HFFc6 (cell line): Measurements from ENCODE around the gene ACTG1. TPM values are rescaled to one million over a fixed set of nuclear protein-coding genes. Genes with fewer than 3 reads are reported as not detected.
A peak's percentile ranks its signal among the peaks of the same experiment; 100 is the strongest.

Source experiments
- DNase-seq: peaks from one replicate; pipeline ENCODE4 v3.0.0-alpha.2; 2018
- H3K27ac Mint-ChIP-seq: 2 replicates; pipeline ENCODE4 v1.8.0; 2020; ENCODE audit warnings: mild to moderate bottlenecking, mixed read lengths
- H3K27me3 Mint-ChIP-seq: 2 replicates; pipeline ENCODE4 v1.8.0; 2021; ENCODE audit warnings: mild to moderate bottlenecking, moderate library complexity, mixed read lengths; ENCODE audit not compliant: insufficient read depth
- H3K36me3 Mint-ChIP-seq: 2 replicates; pipeline ENCODE4 v1.8.0; 2021; ENCODE audit warnings: low read depth, mixed read lengths
- H3K4me1 Mint-ChIP-seq: 2 replicates; pipeline ENCODE4 v1.8.0; 2020; ENCODE audit warnings: low read depth, mixed read lengths
- H3K4me3 Mint-ChIP-seq: 2 replicates; pipeline ENCODE4 v1.8.0; 2020; ENCODE audit warnings: mild to moderate bottlenecking, moderate library complexity, mixed read lengths
- H3K9me3 Mint-ChIP-seq: 2 replicates; pipeline ENCODE4 v1.8.0; 2020; ENCODE audit warnings: mild to moderate bottlenecking, mixed read lengths
- total RNA-seq, 6 experiments: library from RNA; stranded (reverse); fragmentation: NEBNext Ultra II Directional; extraction: Animal tissue kit (Norgen Biotek cat#: 25700); gene quantifications; 2 replicates in 1 of 6; 3 replicates in 5 of 6; pipeline ENCODE4 v1.2.3, GENCODE V29; 2021
- TF ChIP-seq, protein P1 (sequence below): fragments of 200-600 bp; sonication (generic); IDR thresholded peaks from 2 replicates; pipeline ENCODE4 v1.5.0; 2021; ENCODE audit warnings: antibody characterized with exemption, mild to moderate bottlenecking

Gene ACTG1
- total RNA-seq, 6 experiments from 2014 or later = 7,891 to 11,135 (median 9,908) TPM

DNA sequence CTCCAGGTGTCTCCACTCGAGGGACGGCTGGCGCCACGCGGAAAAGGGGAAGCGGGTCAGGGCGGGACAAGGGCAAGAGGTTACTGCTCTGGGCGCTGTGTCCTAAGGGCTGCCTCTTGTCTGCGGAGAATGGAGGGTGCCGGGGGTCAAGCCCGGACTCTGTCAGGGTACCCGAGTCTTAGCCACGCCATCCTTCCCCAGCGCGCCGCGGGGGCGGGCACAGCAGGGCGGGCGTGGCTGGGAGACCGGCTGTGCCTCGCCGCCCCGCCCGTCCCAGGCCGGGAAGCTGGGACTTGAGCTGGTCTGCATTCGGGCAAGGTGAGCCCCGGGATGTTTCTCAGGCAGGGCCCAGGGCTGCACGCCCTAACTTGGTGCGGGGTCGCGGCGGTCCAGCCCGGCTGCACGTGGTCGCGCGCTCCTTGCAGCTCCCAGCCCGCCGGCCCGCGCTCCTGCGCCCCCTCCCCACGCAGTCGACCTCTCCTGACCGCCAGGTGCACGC is 6.2 kb upstream of the ACTG1 start:
- DNase-seq = no peak
- H3K27me3 Mint-ChIP-seq = no peaks in the 10 kb centered on the region
- peaks cover 17% of the 10 kb centered on the region for H3K4me1 Mint-ChIP-seq
- no peaks in the 10 kb centered on the region for H3K9me3 Mint-ChIP-seq
- H3K4me3 Mint-ChIP-seq = peak overlapping the region; percentile 73; the same call in 1 of the 2 replicates
- no peak overlapping the region for H3K27ac Mint-ChIP-seq
- TF ChIP-seq, protein P1, sequence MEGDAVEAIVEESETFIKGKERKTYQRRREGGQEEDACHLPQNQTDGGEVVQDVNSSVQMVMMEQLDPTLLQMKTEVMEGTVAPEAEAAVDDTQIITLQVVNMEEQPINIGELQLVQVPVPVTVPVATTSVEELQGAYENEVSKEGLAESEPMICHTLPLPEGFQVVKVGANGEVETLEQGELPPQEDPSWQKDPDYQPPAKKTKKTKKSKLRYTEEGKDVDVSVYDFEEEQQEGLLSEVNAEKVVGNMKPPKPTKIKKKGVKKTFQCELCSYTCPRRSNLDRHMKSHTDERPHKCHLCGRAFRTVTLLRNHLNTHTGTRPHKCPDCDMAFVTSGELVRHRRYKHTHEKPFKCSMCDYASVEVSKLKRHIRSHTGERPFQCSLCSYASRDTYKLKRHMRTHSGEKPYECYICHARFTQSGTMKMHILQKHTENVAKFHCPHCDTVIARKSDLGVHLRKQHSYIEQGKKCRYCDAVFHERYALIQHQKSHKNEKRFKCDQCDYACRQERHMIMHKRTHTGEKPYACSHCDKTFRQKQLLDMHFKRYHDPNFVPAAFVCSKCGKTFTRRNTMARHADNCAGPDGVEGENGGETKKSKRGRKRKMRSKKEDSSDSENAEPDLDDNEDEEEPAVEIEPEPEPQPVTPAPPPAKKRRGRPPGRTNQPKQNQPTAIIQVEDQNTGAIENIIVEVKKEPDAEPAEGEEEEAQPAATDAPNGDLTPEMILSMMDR = no peak
- peaks cover 6% of the 10 kb centered on the region for H3K36me3 Mint-ChIP-seq

DNA sequence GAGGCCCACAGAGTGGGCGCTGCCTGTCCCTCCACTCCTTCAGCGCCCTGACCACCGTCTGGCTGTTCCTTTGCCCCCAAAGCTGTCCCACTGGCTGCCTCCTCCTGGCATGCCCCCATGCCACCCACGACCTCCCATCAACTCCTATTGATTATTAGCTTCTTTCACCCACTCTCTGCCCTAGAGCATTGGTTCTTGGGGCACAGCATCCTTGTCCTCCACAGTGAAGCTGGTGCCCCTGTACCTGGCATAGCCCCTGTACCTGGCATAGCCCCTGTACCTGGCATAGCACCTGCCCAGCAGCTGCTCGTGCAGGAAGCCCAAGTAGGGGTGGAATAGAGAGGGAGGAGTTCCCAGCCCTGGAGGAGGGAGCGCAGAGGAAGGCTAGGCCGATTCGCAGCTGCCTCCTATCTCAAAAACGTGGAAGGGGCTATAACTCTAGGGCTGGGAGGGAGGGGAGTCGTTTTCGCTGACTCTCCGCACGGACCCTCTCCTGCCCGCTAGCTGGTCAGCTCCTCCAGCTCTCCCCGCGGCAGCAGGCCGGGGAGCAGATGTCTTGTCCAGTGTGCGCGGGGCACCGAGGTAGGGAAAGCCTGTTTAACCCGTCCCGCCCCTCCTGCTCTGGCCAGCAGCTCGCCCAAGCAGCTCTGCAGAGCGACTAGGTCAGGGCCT is 5.7 kb upstream of the ACTG1 start:
- H3K27ac Mint-ChIP-seq = peak overlapping the region; percentile 52; the same call in 1 of the 2 replicates
- DNase-seq = no peak
- TF ChIP-seq, protein P1 = no peak
- peaks cover 6% of the 10 kb centered on the region for H3K36me3 Mint-ChIP-seq
- peaks cover 17% of the 10 kb centered on the region for H3K4me1 Mint-ChIP-seq
- H3K27me3 Mint-ChIP-seq = no peaks in the 10 kb centered on the region
- no peaks in the 10 kb centered on the region for H3K9me3 Mint-ChIP-seq
- peak overlapping the region; percentile 73 for H3K4me3 Mint-ChIP-seq

DNA sequence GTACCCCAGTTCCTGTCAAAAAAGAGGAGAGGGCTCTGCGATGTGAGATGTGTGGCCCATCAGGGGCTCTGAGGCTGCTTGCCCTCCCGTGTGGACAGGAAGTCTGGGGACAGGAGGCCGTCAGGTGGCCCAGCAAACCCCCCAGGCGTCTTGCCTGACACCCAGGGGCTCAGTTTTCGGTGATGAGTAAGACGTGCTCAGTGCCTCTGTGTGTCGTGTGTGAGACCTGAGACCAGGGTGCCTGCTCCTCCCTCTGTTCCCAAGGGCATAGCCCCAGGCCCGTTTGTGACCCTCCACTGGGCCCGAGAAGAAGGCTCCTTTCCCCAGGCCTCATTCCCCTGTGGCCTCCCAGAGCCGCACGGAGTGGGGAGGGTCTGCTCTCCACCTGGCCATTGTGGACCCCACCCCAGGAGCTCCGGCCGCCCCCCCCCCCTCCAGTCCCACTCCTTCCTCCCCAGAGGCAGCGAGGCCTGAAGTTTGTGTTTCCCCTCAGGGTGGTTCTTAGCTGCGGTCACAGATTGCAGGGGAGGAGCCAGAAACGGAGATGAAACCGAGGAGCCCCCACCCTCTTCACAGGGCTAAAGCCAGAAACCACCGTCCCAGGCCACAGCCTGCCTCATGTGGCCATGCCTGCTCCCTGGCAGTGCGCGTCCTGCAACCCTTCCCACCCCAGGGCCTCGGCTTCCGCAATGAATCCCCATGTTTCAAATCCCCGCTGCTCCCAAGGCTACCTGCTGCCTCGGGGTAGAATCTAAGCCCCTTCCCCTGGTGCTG is 4.9 kb upstream of the ACTG1 start:
- H3K4me3 Mint-ChIP-seq = peak overlapping the region; percentile 73
- peaks cover 17% of the 10 kb centered on the region for H3K4me1 Mint-ChIP-seq
- no peaks in the 10 kb centered on the region for H3K27me3 Mint-ChIP-seq
- no peaks in the 10 kb centered on the region for H3K9me3 Mint-ChIP-seq
- TF ChIP-seq, protein P1 = no peak
- H3K27ac Mint-ChIP-seq = peak overlapping the region; percentile 52; the same call in 1 of the 2 replicates
- DNase-seq = no peak
- H3K36me3 Mint-ChIP-seq = peaks cover 6% of the 10 kb centered on the region

DNA sequence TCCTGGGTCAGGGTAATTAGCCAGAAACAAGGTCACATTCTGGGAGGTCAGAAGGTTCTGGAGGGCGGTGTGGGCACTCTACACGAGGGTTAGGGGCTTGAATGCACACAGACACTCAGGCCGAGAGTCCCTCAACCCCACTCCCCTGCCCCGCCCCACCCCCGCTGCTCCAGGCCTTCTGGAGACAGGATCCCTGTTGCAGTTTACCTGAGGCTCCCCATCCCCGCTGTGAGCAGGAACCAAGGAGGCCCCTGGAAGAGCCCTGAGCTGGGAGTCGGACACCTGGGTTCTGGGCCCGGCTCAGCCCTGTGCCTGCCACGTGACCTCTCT is 4.4 kb upstream of the ACTG1 start:
- Mint-ChIP-seq H3K36me3 (peaks cover 10% of the 10 kb centered on the region), H3K9me3 (peaks cover 3% of the 10 kb centered on the region; the same call in 1 of the 2 replicates), H3K27me3 (peaks cover 4% of the 10 kb centered on the region), H3K27ac (peak overlapping the region; percentile 68; the same call in 1 of the 2 replicates), H3K4me3 (peak overlapping the region; percentile 92), H3K4me1 (peaks cover 17% of the 10 kb centered on the region)
- no peak for DNase-seq
- TF ChIP-seq, protein P1 = no peak

DNA sequence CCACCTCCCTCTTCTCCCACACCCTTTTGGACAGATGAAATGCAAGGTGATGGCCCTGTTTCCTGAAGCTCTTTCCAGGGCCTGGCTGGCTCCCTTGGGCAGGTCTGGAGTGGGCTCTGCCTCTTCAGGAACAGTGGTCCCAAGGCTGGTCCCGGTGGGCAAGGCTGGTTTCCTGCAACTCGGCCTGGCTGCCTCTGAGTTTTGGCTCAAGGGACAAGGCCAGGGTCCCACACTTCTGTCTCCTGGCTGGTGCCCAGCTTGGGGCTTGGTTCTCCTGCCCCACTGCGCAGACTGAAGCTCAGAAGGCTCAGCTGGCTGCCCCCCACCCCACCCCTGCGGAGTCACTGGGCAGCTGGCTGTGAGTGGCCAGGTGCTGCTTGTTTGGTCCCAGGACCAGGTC is 3.8 kb upstream of the ACTG1 start:
- H3K27me3 Mint-ChIP-seq = peaks cover 9% of the 10 kb centered on the region
- TF ChIP-seq, protein P1 = no peak
- peak overlapping the region; percentile 68 for H3K27ac Mint-ChIP-seq
- H3K4me1 Mint-ChIP-seq = peaks cover 17% of the 10 kb centered on the region
- no peak for DNase-seq
- peaks cover 15% of the 10 kb centered on the region for H3K36me3 Mint-ChIP-seq
- peak overlapping the region; percentile 92 for H3K4me3 Mint-ChIP-seq
- H3K9me3 Mint-ChIP-seq = peaks cover 9% of the 10 kb centered on the region
